ENCODE results near the gene SEMA3F.

- no peak for TF ChIP-seq CTCF (conservative IDR thresholded peaks at IDR 0.05)
- TF ChIP-seq EZH2 (IDR thresholded peaks at IDR 0.05; ENCODE audit: low read depth): no peak
These were observed 24.7 kb upstream of the SEMA3F start for GRCh38 chr3:50130436-50130835.

All from PC-9 (cell line).